H1 (cell line): ENCODE measurements around the gene ERC1. TPM values are rescaled to one million over a fixed set of nuclear protein-coding genes. Genes with fewer than 3 reads are reported as not detected.

ENCODE experiments used
- CTCF ChIA-PET: fragments of 300-600 bp; sonication (Branson Sonifier 250); formaldehyde crosslinking; loops from one replicate; lab custom pipeline; 2021; ENCODE audit not compliant: partially characterized antibody; lab: Charles Lee
- POLR2A ChIA-PET: fragments of 300-600 bp; sonication (Branson Sonifier 250); formaldehyde crosslinking; loops from one replicate; lab custom pipeline; 2021; ENCODE audit warnings: inconsistent platforms; ENCODE audit not compliant: partially characterized antibody; lab: Charles Lee
- DNase-seq, 2 experiments: peaks; one replicate each; pipeline versions ENCODE4 v3.0.0 to v3.0.0-alpha.2; 2010 to 2022; ENCODE audit warnings: low spot score in 2 of 2, low read depth in 1 of 2, mixed read lengths in 1 of 2
- FAIRE-seq: peaks from 2 replicates; lab custom pipeline; 2011; peaks lifted over from hg19 to GRCh38; lab: Jason Lieb, UNC
- H2AFZ ChIP-seq: 2 replicates; pipeline ENCODE4 v1.8.1; 2012; ENCODE audit warnings: low read length, inconsistent platforms
- H2AK5ac ChIP-seq: 2 replicates; pipeline ENCODE4 v1.6.1; 2013; ENCODE audit warnings: low read depth, low read length
- H2BK120ac ChIP-seq: replicated peaks from 2 replicates; pipeline ENCODE3; 2013; ENCODE audit warnings: low read depth, low read length, inconsistent platforms
- H2BK12ac ChIP-seq: 2 replicates; pipeline ENCODE4 v1.6.1; 2013; ENCODE audit warnings: low read depth, low read length
- H2BK15ac ChIP-seq: 2 replicates; pipeline ENCODE4 v1.6.1; 2013; ENCODE audit warnings: low read length
- H2BK20ac ChIP-seq: 2 replicates; pipeline ENCODE4 v1.6.1; 2013; ENCODE audit warnings: low read length
- H2BK5ac ChIP-seq: 2 replicates; pipeline ENCODE4 v1.6.1; 2013; ENCODE audit warnings: low read depth, low read length
- H3K14ac ChIP-seq: 2 replicates; pipeline ENCODE4 v1.6.1; 2013; ENCODE audit warnings: inconsistent platforms; ENCODE audit not compliant: insufficient read length
- H3K18ac ChIP-seq: 2 replicates; pipeline ENCODE4 v1.6.1; 2013; ENCODE audit warnings: low read length; ENCODE audit errors: extremely low read depth
- H3K23ac ChIP-seq: 2 replicates; pipeline ENCODE4 v1.6.1; 2013; ENCODE audit warnings: inconsistent platforms; ENCODE audit not compliant: insufficient read length
- H3K23me2 ChIP-seq: 2 replicates; pipeline ENCODE4 v1.6.1; 2013; ENCODE audit warnings: low read depth, low read length
- H3K27ac ChIP-seq: 2 replicates; pipeline ENCODE4 v1.6.1; 2011; ENCODE audit warnings: low read depth, low read length, inconsistent platforms
- H3K27me3 ChIP-seq, 4 experiments: replicated peaks in 1 of 4; 1 replicate in 1 of 4; 2 replicates in 3 of 4; pipeline versions ENCODE4 v1.6.1 to v1.8.1; 2011 to 2013; ENCODE audit warnings: low read length in 3 of 4, mild to moderate bottlenecking in 3 of 4, inconsistent platforms in 2 of 4, mixed read lengths in 2 of 4, moderate library complexity in 1 of 4; ENCODE audit not compliant: control insufficient read depth in 3 of 4, insufficient read depth in 3 of 4; ENCODE audit errors: extremely low read depth in 1 of 4
- H3K36me3 ChIP-seq, 4 experiments: 2 replicates each; pipeline versions ENCODE4 v1.6.1 to v1.8.1; 2011 to 2013; ENCODE audit warnings: mild to moderate bottlenecking in 4 of 4, low read length in 3 of 4, moderate library complexity in 2 of 4, control low read depth in 1 of 4, inconsistent platforms in 1 of 4; ENCODE audit not compliant: insufficient read depth in 4 of 4, control insufficient read depth in 2 of 4
- H3K4ac ChIP-seq: replicated peaks from 2 replicates; pipeline ENCODE3; 2013; ENCODE audit warnings: low read length, low read depth, mixed read lengths, inconsistent platforms; ENCODE audit not compliant: insufficient read length
- H3K4me1 ChIP-seq, 4 experiments: replicated peaks in 1 of 4; 1 replicate in 1 of 4; 2 replicates in 3 of 4; pipeline versions ENCODE4 v1.6.1 to v1.8.1; 2011 to 2013; ENCODE audit warnings: low read length in 3 of 4, inconsistent platforms in 2 of 4, mixed read lengths in 1 of 4; ENCODE audit not compliant: insufficient read depth in 4 of 4, control insufficient read depth in 3 of 4
- H3K4me2 ChIP-seq, 2 experiments: 2 replicates each; pipeline versions ENCODE4 v1.6.1 to v1.8.1; 2011 to 2013; ENCODE audit warnings: low read depth in 2 of 2, low read length in 2 of 2, control low read depth in 1 of 2, inconsistent platforms in 1 of 2, mild to moderate bottlenecking in 1 of 2; ENCODE audit not compliant: insufficient read depth in 1 of 2
- H3K4me3 ChIP-seq, 4 experiments: fragments of 200-600, 300-600 bp in 1 of 4; sonication (generic), shearing (Covaris generic), sonication (Bioruptor Twin) in 1 of 4; 2 replicates each; pipeline versions ENCODE4 v1.5.1 to v1.8.1; 2011 to 2016; ENCODE audit warnings: low read length in 4 of 4, low read depth in 3 of 4, control low read depth in 2 of 4, inconsistent platforms in 2 of 4, mild to moderate bottlenecking in 2 of 4, mixed read lengths in 1 of 4, moderate library complexity in 1 of 4; ENCODE audit not compliant: insufficient read depth in 2 of 4; ENCODE audit errors: extremely low read depth in 1 of 4
- H3K56ac ChIP-seq: replicated peaks from 2 replicates; pipeline ENCODE3; 2013; ENCODE audit warnings: low read depth, mild to moderate bottlenecking, mixed read lengths, low read length, inconsistent platforms; ENCODE audit not compliant: insufficient read length
- H3K79me1 ChIP-seq: 2 replicates; pipeline ENCODE4 v1.6.1; 2013; ENCODE audit warnings: low read depth, low read length, control low read depth
- H3K79me2 ChIP-seq, 2 experiments: 2 replicates each; pipeline versions ENCODE4 v1.6.1 to v1.8.1; 2012 to 2013; ENCODE audit warnings: low read length in 2 of 2, mild to moderate bottlenecking in 2 of 2, inconsistent platforms in 1 of 2; ENCODE audit not compliant: insufficient read depth in 2 of 2, control insufficient read depth in 1 of 2
- H3K9ac ChIP-seq, 4 experiments: replicated peaks in 1 of 4; 1 replicate in 1 of 4; 2 replicates in 3 of 4; pipeline versions ENCODE4 v1.6.1 to v1.8.1; 2011 to 2013; ENCODE audit warnings: low read depth in 3 of 4, low read length in 3 of 4, control low read depth in 2 of 4, mild to moderate bottlenecking in 2 of 4, moderate library complexity in 2 of 4, inconsistent platforms in 1 of 4; ENCODE audit errors: extremely low read depth in 1 of 4
- H3K9me3 ChIP-seq, 2 experiments: 2 replicates each; pipeline versions ENCODE4 v1.6.1 to v1.8.1; 2012 to 2013; ENCODE audit warnings: mild to moderate bottlenecking in 2 of 2, moderate library complexity in 2 of 2, control low read depth in 1 of 2, inconsistent platforms in 1 of 2, low read depth in 1 of 2, low read length in 1 of 2, mixed read lengths in 1 of 2; ENCODE audit not compliant: insufficient read depth in 2 of 2
- H4K20me1 ChIP-seq, 2 experiments: replicated peaks in 1 of 2; 2 replicates each; pipeline versions ENCODE3 to v1.8.1; 2011 to 2013; ENCODE audit warnings: inconsistent platforms in 2 of 2, low read length in 2 of 2, mild to moderate bottlenecking in 1 of 2; ENCODE audit not compliant: insufficient read depth in 2 of 2, control insufficient read depth in 1 of 2
- H4K5ac ChIP-seq: 2 replicates; pipeline ENCODE4 v1.6.1; 2013; ENCODE audit warnings: low read length, low read depth, mixed read lengths, inconsistent platforms; ENCODE audit not compliant: insufficient read length
- H4K8ac ChIP-seq: 2 replicates; pipeline ENCODE4 v1.8.0; 2013; ENCODE audit warnings: mild to moderate bottlenecking, moderate library complexity, low read length, inconsistent platforms; ENCODE audit not compliant: insufficient read depth; ENCODE audit errors: extremely low read depth
- H4K91ac ChIP-seq: replicated peaks from 2 replicates; pipeline ENCODE3; 2013; ENCODE audit warnings: low read length, mixed read lengths, inconsistent platforms; ENCODE audit not compliant: insufficient read length
- BRCA1 ChIP-seq: IDR thresholded peaks from 2 replicates; pipeline ENCODE4 v1.6.1; 2012; ENCODE audit warnings: low read depth, low read length, improper control_type of control experiment
- CTBP2 ChIP-seq: IDR thresholded peaks from 2 replicates; pipeline ENCODE4 v1.7.0; 2011; ENCODE audit warnings: borderline replicate concordance, mild to moderate bottlenecking, moderate library complexity, mixed read lengths, low read length; ENCODE audit not compliant: insufficient read depth, insufficient read length
- GABPA ChIP-seq: IDR thresholded peaks from 2 replicates; pipeline ENCODE4 v1.6.1; 2011; ENCODE audit warnings: mild to moderate bottlenecking, low read length, moderate library complexity, borderline replicate concordance; ENCODE audit not compliant: insufficient read depth
- HDAC6 ChIP-seq: IDR thresholded peaks from one replicate; pipeline ENCODE4 v1.7.1; 2012; ENCODE audit warnings: low read depth, mild to moderate bottlenecking, inconsistent platforms, low read length, moderate library complexity
- KDM1A ChIP-seq: fragments of 200-600, 300-600 bp; sonication (generic); IDR thresholded peaks from 2 replicates; pipeline ENCODE4 v1.7.1; 2016; ENCODE audit warnings: mild to moderate bottlenecking, low read length, borderline replicate concordance
- NRF1 ChIP-seq: IDR thresholded peaks from 2 replicates; pipeline ENCODE4 v1.6.1; 2011; ENCODE audit warnings: mild to moderate bottlenecking, low read depth, low read length, improper control_type of control experiment
- RNF2 ChIP-seq: fragments of 200-900, 300-1000 bp; sonication (generic); IDR thresholded peaks from 2 replicates; pipeline ENCODE4 v1.7.1; 2016; ENCODE audit warnings: borderline replicate concordance, low read depth, mild to moderate bottlenecking, antibody characterized with exemption, low read length; ENCODE audit not compliant: poor library complexity, severe bottlenecking; ENCODE audit errors: missing control alignments
- SIN3A ChIP-seq, 2 experiments: IDR thresholded peaks in 1 of 2; conservative IDR thresholded peaks in 1 of 2; 2 replicates each; pipeline ENCODE4 v1.6.1; 2011 to 2012; ENCODE audit warnings: low read length in 2 of 2, improper control_type of control experiment in 1 of 2, low read depth in 1 of 2, mild to moderate bottlenecking in 1 of 2
- SP2 ChIP-seq: IDR thresholded peaks from 2 replicates; pipeline ENCODE4 v1.6.1; 2012; ENCODE audit warnings: mild to moderate bottlenecking, low read length, inconsistent platforms
- SP4 ChIP-seq: IDR thresholded peaks from 2 replicates; pipeline ENCODE4 v1.6.1; 2012; ENCODE audit warnings: low read length, inconsistent platforms
- TAF1 ChIP-seq: IDR thresholded peaks from 2 replicates; pipeline ENCODE4 v1.6.1; 2011; ENCODE audit warnings: mild to moderate bottlenecking, low read depth, low read length
- TEAD4 ChIP-seq: IDR thresholded peaks from 2 replicates; pipeline ENCODE4 v1.6.1; 2012; ENCODE audit warnings: low read depth, low read length, inconsistent platforms, mixed read lengths
- WGBS, 2 experiments: shearing (Covaris generic) in 1 of 2; methylation state at CpG; one replicate each; pipeline versions ENCODE4 v1.1.6 to v1.1.7; 2013 to 2015; ENCODE audit warnings: low lambda C conversion rate in 2 of 2, mixed read lengths in 2 of 2, inconsistent platforms in 1 of 2, low coverage in 1 of 2, missing lambda C conversion rate in 1 of 2; ENCODE audit not compliant: insufficient replicate concordance in 2 of 2, insufficient coverage in 1 of 2, insufficient read length in 1 of 2; ENCODE audit errors: extremely low coverage in 1 of 2, missing lambda C conversion rate in 1 of 2; 5-methylcytosine and 5-hydroxymethylcytosine counted together
- polyA plus RNA-seq, 7 experiments: library from polyadenylated mRNA; depleted of rRNA in 3 of 7; stranded (reverse) in 5 of 7; unstranded in 2 of 7; fragments of >200 nt in 5 of 7; fragments of 200-250 nt in 2 of 7; gene quantifications; 1 replicate in 5 of 7; 2 replicates in 1 of 7; 4 replicates in 1 of 7; pipeline versions ENCODE4 v1.2.1 to v1.2.3, GENCODE V29; 2011 to 2013; ENCODE audit warnings: missing spikeins in 2 of 7, mixed read lengths in 2 of 7
- total RNA-seq: library from RNA; stranded (reverse); fragmentation: NEBNext Ultra II Directional; extraction: Animal tissue kit (Norgen Biotek cat#: 25700); gene quantifications from 2 replicates; pipeline ENCODE4 v1.2.1, GENCODE V29; 2021
- TF ChIP-seq, protein P1 (sequence below): IDR thresholded peaks from 2 replicates; pipeline ENCODE4 v1.6.1; 2012; ENCODE audit warnings: low read length, inconsistent platforms

ERC1 gene
- total and polyA plus RNA-seq, 2 of the 8 experiments (the other 6 are each of a cell fraction or from before 2014, with no cell fraction given), result 7.8 to 45.7 TPM

DNA sequence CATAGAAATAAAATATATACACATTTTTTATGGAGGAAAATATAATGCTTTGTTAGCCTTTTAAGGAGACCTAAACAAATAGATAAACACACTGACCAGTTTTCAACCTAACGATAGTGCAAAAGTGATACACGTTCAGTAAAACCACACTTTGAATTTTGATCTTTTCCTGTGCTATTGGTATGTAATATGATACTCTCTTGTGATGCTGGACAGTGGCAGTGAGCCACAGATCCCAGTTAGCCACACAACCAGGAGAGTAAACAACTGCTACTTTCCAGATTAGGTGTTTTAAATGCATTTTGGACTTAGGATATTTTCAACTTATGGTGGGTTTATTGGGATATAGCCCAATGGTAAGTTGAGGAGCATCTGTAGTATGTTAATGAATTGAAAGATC, 243.1 kb downstream of the ERC1 start:
- Histone ChIP-seq H2AFZ (no peak overlapping the region), H2BK5ac (no peak overlapping the region), H4K8ac (no peak overlapping the region), H3K18ac (no peak overlapping the region), H3K4ac (no peak overlapping the region), H3K23ac (no peak overlapping the region), H3K56ac (no peak overlapping the region), H3K9ac (no peak overlapping the region), H3K79me2 (no peaks in the 10 kb centered on the region), H2AK5ac (no peak overlapping the region), H3K9me3 (no peaks in the 10 kb centered on the region), H3K23me2 (no peaks in the 10 kb centered on the region), H4K91ac (no peak overlapping the region), H2BK20ac (no peak overlapping the region), H3K14ac (no peak overlapping the region), H3K27ac (no peak overlapping the region), H3K27me3 (no peaks in the 10 kb centered on the region), H2BK15ac (no peak overlapping the region), H3K4me1 (no peaks in the 10 kb centered on the region), H3K4me2 (no peak overlapping the region), H4K20me1 (no peaks in the 10 kb centered on the region), H3K79me1 (no peaks in the 10 kb centered on the region), H3K4me3 (no peak overlapping the region), H4K5ac (no peak overlapping the region), H2BK12ac (no peak overlapping the region), H2BK120ac (no peak overlapping the region), H3K36me3 (peaks cover 0 to 5% (median 0%) of the 10 kb centered on the region in 4 experiments; a peak in 1 of 8 replicates)
- CTCF ChIA-PET, result no interaction called here
- FAIRE-seq (no peak), DNase-seq (no peak)
- POLR2A ChIA-PET, result no interaction called here
- WGBS, 2 experiments, result 84% methylated on average over 2 of the region's 2 CpGs; no CpG with 5 or more reads in 1 of the 2 experiments
- TF ChIP-seq HDAC6, result no peak
- TF ChIP-seq TEAD4, result no peak
- no peak for TF ChIP-seq SIN3A (conservative IDR thresholded peaks at IDR 0.05 in 1 of 2, IDR thresholded peaks at IDR 0.05 in 1 of 2; ENCODE audit: low read depth in 1 of 2, low read length in 2 of 2)
- no peak for TF ChIP-seq GABPA
- TF ChIP-seq RNF2, result no peak
- no peak for TF ChIP-seq CTBP2
- TF ChIP-seq, protein P1, sequence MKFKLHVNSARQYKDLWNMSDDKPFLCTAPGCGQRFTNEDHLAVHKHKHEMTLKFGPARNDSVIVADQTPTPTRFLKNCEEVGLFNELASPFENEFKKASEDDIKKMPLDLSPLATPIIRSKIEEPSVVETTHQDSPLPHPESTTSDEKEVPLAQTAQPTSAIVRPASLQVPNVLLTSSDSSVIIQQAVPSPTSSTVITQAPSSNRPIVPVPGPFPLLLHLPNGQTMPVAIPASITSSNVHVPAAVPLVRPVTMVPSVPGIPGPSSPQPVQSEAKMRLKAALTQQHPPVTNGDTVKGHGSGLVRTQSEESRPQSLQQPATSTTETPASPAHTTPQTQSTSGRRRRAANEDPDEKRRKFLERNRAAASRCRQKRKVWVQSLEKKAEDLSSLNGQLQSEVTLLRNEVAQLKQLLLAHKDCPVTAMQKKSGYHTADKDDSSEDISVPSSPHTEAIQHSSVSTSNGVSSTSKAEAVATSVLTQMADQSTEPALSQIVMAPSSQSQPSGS, result no peak
- no peak for TF ChIP-seq SP4
- TF ChIP-seq SP2, result no peak
- TF ChIP-seq TAF1, result no peak
- no peak for TF ChIP-seq BRCA1
- no peak for TF ChIP-seq NRF1
- TF ChIP-seq KDM1A, result no peak
